A549 (cell line): ENCODE measurements around the gene DDN.

ENCODE experiments used
- NPAS2 ChIP-seq: fragments of 250-450 bp; sonication (Bioruptor Pico); IDR thresholded peaks from 2 replicates; pipeline ENCODE4 v1.8.0; 2022; ENCODE audit warnings: mild to moderate bottlenecking, moderate library complexity, borderline replicate concordance
- RAD21 ChIP-seq, 2 experiments: fragments of >200 bp in 1 of 2; sonication (Bioruptor Twin) in 1 of 2; formaldehyde crosslinking in 1 of 2; IDR thresholded peaks in 1 of 2; conservative IDR thresholded peaks in 1 of 2; 2 replicates in 1 of 2; 3 replicates in 1 of 2; pipeline ENCODE4 v1.6.1; 2012 to 2018; ENCODE audit warnings: inconsistent platforms in 1 of 2

GRCh38 chr12:49040364-49040855, 41.2 kb upstream of the DDN start:
- no peak for TF ChIP-seq RAD21 (conservative IDR thresholded peaks at IDR 0.05 in 1 of 2, IDR thresholded peaks at IDR 0.05 in 1 of 2)
- TF ChIP-seq NPAS2: no peak
